Astrocyte of the spinal cord (primary cell): Measurements from ENCODE around the gene E2F7.

Experiments
- DNase-seq: peaks from one replicate; pipeline ENCODE4 v3.0.0; 2011; ENCODE audit warnings: low read depth, low spot score
- H3K4me3 ChIP-seq: 2 replicates; pipeline ENCODE4 v1.5.1; 2011; ENCODE audit warnings: low read depth, mild to moderate bottlenecking, low read length, moderate library complexity
- in situ Hi-C: cut with HindIII; loops from 2 replicates; pipeline ENCODE4 v1.10.0; 2017; ENCODE audit warnings: low sequenced_read_pairs
- TF ChIP-seq, protein P1 (sequence below): IDR thresholded peaks from 2 replicates; pipeline ENCODE4 v1.5.1; 2012; ENCODE audit warnings: low read depth, mild to moderate bottlenecking, low read length, inconsistent platforms

E2F7 gene

DNA sequence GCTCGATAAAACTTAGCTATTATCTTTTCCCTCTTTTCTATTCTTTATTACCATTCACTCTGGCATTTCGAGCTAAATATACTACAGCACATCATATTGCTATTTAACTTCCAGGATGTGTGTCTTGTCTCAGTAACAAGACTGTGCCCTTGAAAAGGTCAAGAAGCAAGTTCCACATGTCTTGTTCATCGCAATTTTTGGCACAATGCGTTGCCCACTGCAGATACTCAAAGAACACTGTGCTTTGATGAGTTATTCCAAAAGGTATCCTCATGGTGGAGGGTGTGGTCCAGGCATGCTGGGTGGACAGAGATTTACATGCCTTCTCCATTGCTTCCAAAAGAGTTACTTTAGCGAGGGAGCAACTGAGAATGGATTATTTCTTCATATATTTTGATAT lies 6.6 kb downstream of the E2F7 start:
- TF ChIP-seq, protein P1, sequence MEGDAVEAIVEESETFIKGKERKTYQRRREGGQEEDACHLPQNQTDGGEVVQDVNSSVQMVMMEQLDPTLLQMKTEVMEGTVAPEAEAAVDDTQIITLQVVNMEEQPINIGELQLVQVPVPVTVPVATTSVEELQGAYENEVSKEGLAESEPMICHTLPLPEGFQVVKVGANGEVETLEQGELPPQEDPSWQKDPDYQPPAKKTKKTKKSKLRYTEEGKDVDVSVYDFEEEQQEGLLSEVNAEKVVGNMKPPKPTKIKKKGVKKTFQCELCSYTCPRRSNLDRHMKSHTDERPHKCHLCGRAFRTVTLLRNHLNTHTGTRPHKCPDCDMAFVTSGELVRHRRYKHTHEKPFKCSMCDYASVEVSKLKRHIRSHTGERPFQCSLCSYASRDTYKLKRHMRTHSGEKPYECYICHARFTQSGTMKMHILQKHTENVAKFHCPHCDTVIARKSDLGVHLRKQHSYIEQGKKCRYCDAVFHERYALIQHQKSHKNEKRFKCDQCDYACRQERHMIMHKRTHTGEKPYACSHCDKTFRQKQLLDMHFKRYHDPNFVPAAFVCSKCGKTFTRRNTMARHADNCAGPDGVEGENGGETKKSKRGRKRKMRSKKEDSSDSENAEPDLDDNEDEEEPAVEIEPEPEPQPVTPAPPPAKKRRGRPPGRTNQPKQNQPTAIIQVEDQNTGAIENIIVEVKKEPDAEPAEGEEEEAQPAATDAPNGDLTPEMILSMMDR: no peak
- no peak overlapping the region for H3K4me3 ChIP-seq
- DNase-seq: peak; percentile 59
- in situ Hi-C loops: no loop called here

DNA sequence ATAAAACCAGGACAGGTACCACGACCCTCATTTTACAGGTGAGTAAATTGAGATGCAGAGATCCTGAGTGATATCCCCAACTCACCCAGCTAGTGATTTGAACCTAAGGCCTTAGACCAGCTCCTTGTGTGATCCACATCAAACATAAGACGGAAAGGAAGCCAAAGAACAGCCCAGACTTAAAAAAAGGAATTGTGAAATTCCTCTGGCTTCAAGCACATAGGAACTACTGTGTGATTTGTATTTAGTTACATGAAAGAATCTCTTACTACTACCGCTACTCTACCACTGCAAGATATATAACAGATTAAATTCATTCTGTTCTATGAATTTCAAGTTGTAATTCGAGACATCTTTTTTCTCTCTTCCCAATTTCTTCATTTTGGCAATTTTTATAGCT lies 10.5 kb downstream of the E2F7 start:
- TF ChIP-seq, protein P1: no peak
- DNase-seq: no peak
- in situ Hi-C loops: no loop called here
- no peak overlapping the region for H3K4me3 ChIP-seq

DNA sequence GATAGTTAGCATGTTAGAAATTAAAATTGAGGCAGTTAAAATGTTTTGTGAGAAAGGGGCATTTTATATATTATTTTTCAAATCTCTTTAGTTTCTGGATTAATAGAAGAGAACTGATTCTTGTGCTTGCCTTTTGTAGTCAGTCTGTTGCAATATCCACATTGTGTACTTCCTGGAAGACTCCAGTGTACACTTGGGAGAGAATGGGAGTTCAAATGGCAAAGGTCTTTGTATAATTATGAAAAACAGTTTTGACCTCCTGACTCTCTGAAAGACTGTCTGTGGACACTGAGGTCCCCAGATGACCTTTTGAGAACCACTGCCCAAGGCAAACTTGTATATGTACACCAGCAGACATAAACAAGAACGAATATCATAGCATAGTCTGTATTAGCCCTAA lies 12.1 kb downstream of the E2F7 start:
- no peak for DNase-seq
- in situ Hi-C loops: no loop called here
- H3K4me3 ChIP-seq: no peak overlapping the region
- TF ChIP-seq, protein P1: no peak

DNA sequence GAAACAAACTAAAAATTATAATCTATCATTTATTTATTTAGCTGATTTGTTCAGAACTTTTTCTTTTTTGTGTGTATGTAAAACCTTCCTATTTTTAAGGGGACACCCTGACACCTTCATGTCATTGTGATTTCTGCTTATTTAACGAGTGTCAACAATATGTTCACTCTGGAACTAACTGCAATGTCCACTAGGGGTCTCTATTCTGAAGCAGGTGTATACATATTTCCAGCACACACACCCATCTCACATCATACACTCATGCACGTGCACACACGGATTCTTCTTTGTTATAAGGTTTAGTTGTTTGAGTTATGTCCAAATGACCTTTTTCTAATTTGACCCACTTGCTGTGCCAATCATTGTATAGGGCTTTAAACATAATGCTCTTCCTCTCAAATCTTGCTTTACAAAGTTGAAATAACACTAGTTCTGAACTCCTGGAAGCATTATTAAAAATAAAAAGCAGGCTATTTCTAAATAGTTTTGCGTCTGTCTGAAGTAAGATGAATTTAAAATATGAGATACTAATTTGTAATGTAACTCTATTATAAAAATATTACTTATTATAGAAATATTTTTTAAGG lies 15.5 kb downstream of the E2F7 start:
- peak; percentile 72 for DNase-seq
- no peak overlapping the region for H3K4me3 ChIP-seq
- in situ Hi-C loops: no loop called here
- TF ChIP-seq, protein P1: peak; percentile 75

DNA sequence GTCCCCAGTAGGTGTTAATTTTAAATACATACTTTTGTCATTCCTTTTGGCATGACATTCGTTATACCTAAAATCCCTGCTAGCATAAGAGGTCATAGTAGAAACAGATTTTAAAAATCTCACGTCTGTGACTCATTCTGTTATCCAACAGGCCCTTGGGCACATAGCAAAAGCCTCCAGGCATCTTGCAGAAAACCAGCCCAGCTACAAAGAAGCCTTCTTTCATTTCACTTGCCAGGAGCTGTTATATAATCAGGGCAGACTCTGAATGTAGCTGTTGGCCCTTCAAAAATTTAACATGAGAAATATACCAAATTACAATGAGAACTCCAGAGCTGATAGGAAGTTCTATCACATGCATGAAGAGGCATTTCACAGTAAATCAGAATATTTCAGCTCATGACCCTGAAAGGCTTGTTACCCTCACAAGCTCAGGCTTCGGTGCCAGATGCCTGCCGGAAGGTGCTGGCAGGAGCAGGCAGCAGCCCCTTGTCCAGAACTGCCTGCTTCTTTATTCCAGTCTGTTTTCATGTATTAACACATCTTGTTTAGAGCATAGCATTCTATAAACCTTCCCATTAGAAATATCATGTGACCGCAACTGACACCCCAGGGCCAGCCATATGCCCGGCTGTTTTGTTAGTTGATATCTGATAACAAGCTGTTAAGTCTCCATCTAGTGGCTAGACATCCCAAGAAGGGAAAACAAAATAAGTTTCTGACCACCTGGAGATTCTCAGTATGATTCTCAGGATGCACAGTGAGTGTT lies 17.8 kb downstream of the E2F7 start:
- TF ChIP-seq, protein P1: peak; percentile 6
- in situ Hi-C loops: no loop called here
- no peak overlapping the region for H3K4me3 ChIP-seq
- no peak for DNase-seq

DNA sequence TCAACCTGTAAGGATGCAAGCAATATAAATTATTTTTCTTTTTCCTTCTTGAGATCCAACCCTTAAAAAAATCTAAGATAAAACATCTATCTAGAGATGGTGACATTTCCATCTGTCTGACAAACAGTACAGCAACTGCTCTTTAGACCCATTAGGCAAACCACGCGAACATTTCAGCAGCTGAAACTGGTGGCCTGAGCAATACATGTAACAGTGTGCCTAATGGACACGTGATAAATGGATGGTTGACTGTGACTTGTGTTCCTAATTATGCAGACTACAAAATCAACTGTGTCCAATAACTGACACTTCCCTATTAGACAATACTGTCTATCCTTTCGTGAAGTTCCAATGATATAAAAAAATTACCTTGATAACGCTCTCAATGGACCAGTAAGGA lies 18.9 kb downstream of the E2F7 start:
- DNase-seq: no peak
- TF ChIP-seq, protein P1: no peak
- no peak overlapping the region for H3K4me3 ChIP-seq
- in situ Hi-C loops: no loop called here
